ENCODE data around the gene RNASEL. TPM values are rescaled to one million over a fixed set of nuclear protein-coding genes. Genes with fewer than 3 reads are reported as not detected.
A peak's percentile ranks its signal among the peaks of the same experiment; 100 is the strongest.

Gene RNASEL
- total RNA-seq, 1 experiment from 2014 or later = 17.3 TPM

- no peak overlapping the region for H2AFZ ChIP-seq (ENCODE audit: low read length)
- H3K9me2 ChIP-seq (replicated peaks; ENCODE audit: insufficient read depth, low read length) = no peaks in the 10 kb centered on the region
- no peak overlapping the region for H3K4me3 ChIP-seq (ENCODE audit: low read length)
- H3K36me3 ChIP-seq (ENCODE audit: insufficient read depth, low read length) = no peaks in the 10 kb centered on the region; the same call in 1 of the 2 replicates
- no peak overlapping the region for H3K4me2 ChIP-seq (ENCODE audit: low read depth, low read length, poor library complexity, severe bottlenecking)
- no peak overlapping the region for H3K27ac ChIP-seq (ENCODE audit: low read length)
- H3K27me3 ChIP-seq (ENCODE audit: low read length) = no peaks in the 10 kb centered on the region
- H3K4me1 ChIP-seq (ENCODE audit: low read length) = peaks cover 24% of the 10 kb centered on the region
- H3K79me2 ChIP-seq (ENCODE audit: low read length) = peaks cover 8% of the 10 kb centered on the region
- no peak for DNase-seq
- no peaks in the 10 kb centered on the region for H3K9me3 ChIP-seq (ENCODE audit: low read length)
- no peak overlapping the region for H3K9ac ChIP-seq (ENCODE audit: low read length)
- H4K20me1 ChIP-seq (ENCODE audit: insufficient read depth, low read depth, low read length) = peaks cover 8% of the 10 kb centered on the region
Observed at GRCh38 chr1:182608236-182608635, 19.2 kb upstream of the RNASEL start.

GRCh38 chr1:182607566-182607965 is 18.5 kb upstream of the RNASEL start:
- H3K9ac ChIP-seq (ENCODE audit: low read length) = no peak overlapping the region

DNA sequence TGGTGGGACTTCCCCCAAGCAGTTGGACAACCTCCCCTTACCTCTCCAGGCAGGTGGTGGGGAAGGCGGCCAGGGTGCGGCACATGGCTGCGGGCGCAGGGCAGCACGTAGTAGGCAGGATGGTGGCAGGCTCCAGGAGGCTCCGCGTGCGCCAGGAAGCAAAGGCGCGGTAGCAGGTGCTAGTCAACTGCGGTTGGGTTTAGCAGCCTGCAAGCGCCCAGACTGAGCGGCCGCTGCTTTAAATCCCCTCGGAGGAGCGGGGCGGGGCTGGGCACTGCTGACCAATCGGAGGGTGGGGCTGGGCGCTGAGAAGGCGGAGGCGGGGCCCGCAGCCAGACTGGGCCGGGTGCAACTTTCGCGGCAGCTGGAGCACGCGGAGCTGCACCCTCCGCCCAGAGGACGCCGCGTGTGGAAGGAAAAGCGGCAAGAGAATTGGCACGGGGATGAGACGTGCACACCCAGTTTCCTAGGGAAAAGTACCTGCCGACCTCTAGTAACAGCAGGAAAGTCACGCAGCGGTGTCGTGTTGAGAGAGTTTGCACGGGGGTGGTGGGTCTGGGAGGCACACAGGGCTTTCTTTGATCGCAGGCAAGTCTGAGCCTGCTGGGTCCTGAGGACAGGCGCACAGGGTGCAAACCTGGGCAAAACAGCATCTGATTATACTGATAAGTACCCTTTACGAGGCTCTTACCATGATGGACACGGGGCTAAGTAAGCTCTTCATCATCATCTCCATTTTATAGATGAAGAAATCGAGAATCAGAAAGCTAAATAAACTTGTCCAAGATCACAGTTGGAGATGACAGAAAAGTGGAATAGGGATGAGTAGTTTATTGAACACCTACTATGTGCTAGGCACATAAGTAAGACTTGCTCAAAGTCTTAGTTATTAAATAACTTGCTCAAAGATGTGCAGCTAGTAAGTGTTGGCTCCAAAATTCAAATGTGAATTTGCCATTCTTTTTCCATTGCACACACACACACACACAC is 15.4 kb upstream of the RNASEL start, which contains the start of gene RGS16:
Gene RGS16 (minus strand): TSS at position 215 of the 990 bp plus-strand sequence. CDS start 130 bp downstream, at position 85.
- peak within 1 kb of the TSS; percentile 90; the same call in 1 of the 2 replicates for H2AFZ ChIP-seq (ENCODE audit: low read length)
- H3K9me3 ChIP-seq (ENCODE audit: low read length) = no peaks in the 10 kb centered on the region
- peak within 1 kb of the TSS; percentile 73 for H3K27ac ChIP-seq (ENCODE audit: low read length)

More at GRCh38 chr1:182607566-182607965, 18.5 kb upstream of the RNASEL start:
- Histone ChIP-seq H3K79me2 (ENCODE audit: low read length) (peaks cover 8% of the 10 kb centered on the region), H3K4me2 (ENCODE audit: low read depth, low read length, poor library complexity, severe bottlenecking) (no peak overlapping the region), H3K4me3 (ENCODE audit: low read length) (no peak overlapping the region), H3K9me2 (replicated peaks; ENCODE audit: insufficient read depth, low read length) (no peaks in the 10 kb centered on the region), H3K4me1 (ENCODE audit: low read length) (peaks cover 30% of the 10 kb centered on the region), H3K27me3 (ENCODE audit: low read length) (no peaks in the 10 kb centered on the region), H3K27ac (ENCODE audit: low read length) (no peak overlapping the region), H2AFZ (ENCODE audit: low read length) (no peak overlapping the region), H4K20me1 (ENCODE audit: insufficient read depth, low read depth, low read length) (peaks cover 15% of the 10 kb centered on the region), H3K36me3 (ENCODE audit: insufficient read depth, low read length) (peaks cover 6% of the 10 kb centered on the region), H3K9me3 (ENCODE audit: low read length) (no peaks in the 10 kb centered on the region)
- DNase-seq = no peak

DNA sequence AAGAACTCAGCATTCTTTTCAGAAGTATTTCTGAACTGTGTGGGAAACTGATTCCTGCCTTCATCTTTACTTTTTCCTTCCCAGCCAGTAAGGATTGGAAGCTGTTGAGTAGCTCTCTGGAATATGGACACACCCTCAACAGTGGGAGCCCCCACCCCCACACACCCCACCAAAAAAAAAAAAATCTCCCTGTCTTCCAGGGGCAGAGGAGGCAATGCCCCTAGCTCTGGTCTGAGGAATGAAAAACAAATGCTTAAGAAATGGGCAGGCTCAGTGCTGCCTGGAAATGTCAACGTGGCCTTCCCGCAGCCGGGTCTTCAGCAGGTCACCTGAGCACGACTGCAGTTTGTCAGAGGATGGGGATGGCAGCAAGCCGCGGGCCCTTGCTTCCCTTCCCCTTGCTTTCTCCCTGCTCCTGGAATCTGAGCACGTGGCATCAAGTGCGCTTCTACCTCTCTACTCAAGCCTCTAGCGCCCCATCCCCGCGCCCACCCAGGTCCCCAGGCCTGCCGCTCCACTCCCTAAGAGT is 14.7 kb upstream of the RNASEL start:
- peak overlapping the region; percentile 88 for H3K4me3 ChIP-seq (ENCODE audit: low read length)
- peak overlapping the region; percentile 93 for H3K4me2 ChIP-seq (ENCODE audit: low read depth, low read length, poor library complexity, severe bottlenecking)
- peak; percentile 58 for DNase-seq
- peaks cover 50% of the 10 kb centered on the region for H3K4me1 ChIP-seq (ENCODE audit: low read length)
- no peak overlapping the region for H2AFZ ChIP-seq (ENCODE audit: low read length)
- peaks cover 32% of the 10 kb centered on the region for H3K36me3 ChIP-seq (ENCODE audit: insufficient read depth, low read length)
- H3K27ac ChIP-seq (ENCODE audit: low read length) = peak overlapping the region; percentile 73
- no peaks in the 10 kb centered on the region for H3K9me3 ChIP-seq (ENCODE audit: low read length)
- H3K79me2 ChIP-seq (ENCODE audit: low read length) = peaks cover 8% of the 10 kb centered on the region
- H3K9me2 ChIP-seq (replicated peaks; ENCODE audit: insufficient read depth, low read length) = no peaks in the 10 kb centered on the region
- no peaks in the 10 kb centered on the region for H3K27me3 ChIP-seq (ENCODE audit: low read length)
- H3K9ac ChIP-seq (ENCODE audit: low read length) = peak overlapping the region; percentile 96
- H4K20me1 ChIP-seq (ENCODE audit: insufficient read depth, low read depth, low read length) = peaks cover 37% of the 10 kb centered on the region

More for the DNA sequence above, 15.4 kb upstream of the RNASEL start, which contains the start of gene RGS16:
- Histone ChIP-seq H3K4me1 (ENCODE audit: low read length) (peaks cover 50% of the 10 kb centered on the region), H3K4me3 (ENCODE audit: low read length) (peak within 1 kb of the TSS; percentile 88), H3K36me3 (ENCODE audit: insufficient read depth, low read length) (peaks cover 32% of the 10 kb centered on the region), H3K9me2 (replicated peaks; ENCODE audit: insufficient read depth, low read length) (no peaks in the 10 kb centered on the region), H3K27me3 (ENCODE audit: low read length) (no peaks in the 10 kb centered on the region), H3K79me2 (ENCODE audit: low read length) (peaks cover 8% of the 10 kb centered on the region), H3K4me2 (ENCODE audit: low read depth, low read length, poor library complexity, severe bottlenecking) (peak within 1 kb of the TSS; percentile 93), H3K9ac (ENCODE audit: low read length) (peak within 1 kb of the TSS; percentile 96), H4K20me1 (ENCODE audit: insufficient read depth, low read depth, low read length) (peaks cover 33% of the 10 kb centered on the region)
- DNase-seq = peak; percentile 98

DNA sequence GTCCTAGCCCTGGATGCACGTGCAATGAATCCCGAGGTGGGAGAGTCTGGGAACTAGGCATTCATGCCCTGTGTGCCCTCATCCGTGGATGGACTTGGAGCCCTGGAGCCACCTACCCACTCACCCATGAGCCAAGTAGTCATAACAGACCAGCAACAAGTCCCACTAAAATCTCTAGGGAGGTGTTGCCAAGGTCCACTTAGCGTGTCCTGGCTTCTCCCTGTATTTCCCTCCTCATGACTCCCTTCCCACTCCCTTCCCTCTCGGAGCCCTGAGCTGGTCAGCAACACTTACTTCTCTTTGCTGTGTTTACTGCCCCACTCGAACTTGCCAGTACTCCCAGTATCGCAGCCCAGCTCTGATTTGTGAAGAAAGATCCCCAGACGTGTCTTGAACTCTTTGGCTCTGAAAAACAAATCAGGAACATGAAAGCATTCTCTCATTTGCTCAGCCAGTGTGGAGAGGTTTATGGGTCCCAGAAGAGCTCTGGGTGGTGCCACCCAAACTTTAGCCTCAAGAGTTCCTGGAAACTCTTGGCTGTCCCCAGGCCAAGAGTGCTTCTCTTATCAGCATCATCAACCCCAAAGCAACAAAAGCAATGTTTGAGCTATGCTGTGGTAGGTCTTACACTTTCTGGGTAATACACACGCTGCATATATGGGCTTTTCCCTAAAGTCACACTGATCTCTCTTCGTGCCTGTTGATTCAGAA is 14.0 kb upstream of the RNASEL start:
- H3K4me2 ChIP-seq (ENCODE audit: low read depth, low read length, poor library complexity, severe bottlenecking) = peak overlapping the region; percentile 93
- no peak overlapping the region for H2AFZ ChIP-seq (ENCODE audit: low read length)
- H3K79me2 ChIP-seq (ENCODE audit: low read length) = peaks cover 8% of the 10 kb centered on the region
- H4K20me1 ChIP-seq (ENCODE audit: insufficient read depth, low read depth, low read length) = peaks cover 37% of the 10 kb centered on the region
- H3K4me3 ChIP-seq (ENCODE audit: low read length) = peak overlapping the region; percentile 88
- H3K9me3 ChIP-seq (ENCODE audit: low read length) = no peaks in the 10 kb centered on the region
- no peaks in the 10 kb centered on the region for H3K27me3 ChIP-seq (ENCODE audit: low read length)
- H3K4me1 ChIP-seq (ENCODE audit: low read length) = peaks cover 50% of the 10 kb centered on the region
- H3K9me2 ChIP-seq (replicated peaks; ENCODE audit: insufficient read depth, low read length) = no peaks in the 10 kb centered on the region
- H3K9ac ChIP-seq (ENCODE audit: low read length) = peak overlapping the region; percentile 96
- H3K36me3 ChIP-seq (ENCODE audit: insufficient read depth, low read length) = peaks cover 32% of the 10 kb centered on the region
- DNase-seq = peak; percentile 65
- peak overlapping the region; percentile 73 for H3K27ac ChIP-seq (ENCODE audit: low read length)

GRCh38 chr1:182601913-182602312 is 12.9 kb upstream of the RNASEL start:
- H3K9ac ChIP-seq (ENCODE audit: low read length) = peak overlapping the region; percentile 96
- peaks cover 37% of the 10 kb centered on the region for H4K20me1 ChIP-seq (ENCODE audit: insufficient read depth, low read depth, low read length)
- H3K9me3 ChIP-seq (ENCODE audit: low read length) = no peaks in the 10 kb centered on the region
- H3K4me1 ChIP-seq (ENCODE audit: low read length) = peaks cover 43% of the 10 kb centered on the region
- H3K9me2 ChIP-seq (replicated peaks; ENCODE audit: insufficient read depth, low read length) = no peaks in the 10 kb centered on the region
- peak overlapping the region; percentile 73 for H3K27ac ChIP-seq (ENCODE audit: low read length)
- H3K4me3 ChIP-seq (ENCODE audit: low read length) = peak overlapping the region; percentile 88
- DNase-seq = no peak
- peaks cover 8% of the 10 kb centered on the region for H3K79me2 ChIP-seq (ENCODE audit: low read length)
- no peaks in the 10 kb centered on the region for H3K27me3 ChIP-seq (ENCODE audit: low read length)
- peak overlapping the region; percentile 93 for H3K4me2 ChIP-seq (ENCODE audit: low read depth, low read length, poor library complexity, severe bottlenecking)
- H3K36me3 ChIP-seq (ENCODE audit: insufficient read depth, low read length) = peaks cover 32% of the 10 kb centered on the region
- H2AFZ ChIP-seq (ENCODE audit: low read length) = no peak overlapping the region

GRCh38 chr1:182601416-182601786 is 12.3 kb upstream of the RNASEL start:
- Histone ChIP-seq H3K9ac (ENCODE audit: low read length) (peak overlapping the region; percentile 96), H3K4me3 (ENCODE audit: low read length) (peak overlapping the region; percentile 88; the same call in 1 of the 2 replicates)

More at GRCh38 chr1:182601416-182601786, 12.3 kb upstream of the RNASEL start:
- peak overlapping the region; percentile 73 for H3K27ac ChIP-seq (ENCODE audit: low read length)
- peaks cover 8% of the 10 kb centered on the region for H3K79me2 ChIP-seq (ENCODE audit: low read length)
- H2AFZ ChIP-seq (ENCODE audit: low read length) = no peak overlapping the region
- H3K9me2 ChIP-seq (replicated peaks; ENCODE audit: insufficient read depth, low read length) = no peaks in the 10 kb centered on the region
- peak overlapping the region; percentile 93 for H3K4me2 ChIP-seq (ENCODE audit: low read depth, low read length, poor library complexity, severe bottlenecking)
- peak; percentile 94 for DNase-seq
- no peaks in the 10 kb centered on the region for H3K27me3 ChIP-seq (ENCODE audit: low read length)
- peaks cover 43% of the 10 kb centered on the region for H3K4me1 ChIP-seq (ENCODE audit: low read length)
- H3K36me3 ChIP-seq (ENCODE audit: insufficient read depth, low read length) = peaks cover 32% of the 10 kb centered on the region
- H3K9me3 ChIP-seq (ENCODE audit: low read length) = no peaks in the 10 kb centered on the region
- peaks cover 37% of the 10 kb centered on the region for H4K20me1 ChIP-seq (ENCODE audit: insufficient read depth, low read depth, low read length)
